ENCODE results near the gene KCND2.

The KCND2 gene

DNA sequence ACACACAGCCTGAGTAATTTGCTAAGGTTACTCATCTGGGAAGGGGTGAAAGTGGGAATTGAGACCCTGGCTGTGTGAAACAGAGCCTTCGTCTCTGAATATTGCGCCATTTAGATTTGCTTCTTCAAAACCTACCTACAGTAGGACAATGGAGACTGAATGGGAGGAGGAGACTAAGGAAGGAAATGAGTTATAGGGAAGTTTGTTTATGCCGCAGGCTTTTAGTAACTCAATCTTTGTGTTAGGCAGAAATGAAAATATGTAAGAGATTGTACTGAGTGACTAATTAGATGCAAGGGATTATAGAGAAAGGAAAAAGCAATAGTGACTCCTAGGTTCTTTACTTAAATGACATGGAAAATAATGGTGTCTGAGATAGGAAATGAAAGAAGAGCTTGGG, 80.2 kb downstream of the KCND2 start:
- Mint-ChIP-seq H3K36me3 (ENCODE audit: low read depth) (no peaks in the 10 kb centered on the region), H3K27me3 (ENCODE audit: low read depth) (no peaks in the 10 kb centered on the region), H3K4me1 (ENCODE audit: low read depth) (no peaks in the 10 kb centered on the region), H3K9me3 (no peaks in the 10 kb centered on the region), H3K27ac (no peak overlapping the region), H3K4me3 (no peak overlapping the region)

DNA sequence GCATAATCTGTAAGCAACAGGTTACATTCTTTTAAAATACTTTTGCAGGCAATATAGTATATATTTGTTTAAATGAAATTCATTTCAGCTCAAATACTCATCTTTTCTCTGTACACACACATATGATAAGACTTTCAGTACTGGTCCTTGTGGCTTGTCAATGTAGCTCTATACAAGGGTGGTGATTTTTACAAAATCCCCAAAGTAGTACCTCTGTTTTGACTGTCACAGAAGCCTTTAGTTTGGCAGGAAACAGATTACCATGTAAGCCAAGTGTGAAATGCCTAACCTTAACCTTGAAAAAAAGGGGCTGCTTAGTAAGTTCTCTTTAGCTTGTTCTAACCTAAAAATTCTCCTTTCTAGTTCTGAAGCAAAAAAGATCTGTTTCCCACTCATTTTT, 87.9 kb downstream of the KCND2 start:
- Mint-ChIP-seq H3K36me3 (ENCODE audit: low read depth) (no peaks in the 10 kb centered on the region), H3K4me3 (no peak overlapping the region), H3K27ac (no peak overlapping the region), H3K4me1 (ENCODE audit: low read depth) (no peaks in the 10 kb centered on the region), H3K27me3 (ENCODE audit: low read depth) (no peaks in the 10 kb centered on the region), H3K9me3 (no peaks in the 10 kb centered on the region)

DNA sequence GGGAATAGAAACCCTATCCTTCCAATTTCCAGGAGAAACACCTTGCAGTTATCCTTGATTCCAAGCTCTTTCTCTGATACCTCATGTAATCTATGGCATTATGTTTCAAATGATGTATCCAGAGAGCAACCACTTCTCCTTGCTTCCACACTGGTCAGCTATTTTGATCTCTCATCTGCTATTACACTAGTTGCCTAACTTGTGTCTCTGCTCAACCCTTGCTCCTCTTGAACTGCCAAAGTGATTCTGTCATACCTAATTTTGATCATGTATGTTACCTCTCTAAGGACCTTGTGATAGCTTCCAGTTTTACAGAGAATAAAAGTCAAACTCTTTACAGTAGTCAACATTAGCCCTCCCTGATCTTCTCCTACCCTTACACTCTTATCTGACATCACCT, 90.4 kb downstream of the KCND2 start:
- no peak overlapping the region for H3K27ac Mint-ChIP-seq
- no peaks in the 10 kb centered on the region for H3K9me3 Mint-ChIP-seq
- H3K4me3 Mint-ChIP-seq, result no peak overlapping the region
- H3K36me3 Mint-ChIP-seq (ENCODE audit: low read depth), result no peaks in the 10 kb centered on the region
- no peaks in the 10 kb centered on the region for H3K27me3 Mint-ChIP-seq (ENCODE audit: low read depth)
- no peaks in the 10 kb centered on the region for H3K4me1 Mint-ChIP-seq (ENCODE audit: low read depth)

GRCh38 chr7:120370954-120371353, 98.0 kb downstream of the KCND2 start:
- Mint-ChIP-seq H3K4me1 (ENCODE audit: low read depth) (no peaks in the 10 kb centered on the region), H3K27me3 (ENCODE audit: low read depth) (no peaks in the 10 kb centered on the region), H3K36me3 (ENCODE audit: low read depth) (no peaks in the 10 kb centered on the region), H3K9me3 (no peaks in the 10 kb centered on the region), H3K4me3 (no peak overlapping the region), H3K27ac (no peak overlapping the region)

- no peak overlapping the region for H3K27ac Mint-ChIP-seq
Measured at GRCh38 chr7:120373174-120373573, 100.2 kb downstream of the KCND2 start.

GRCh38 chr7:120394595-120394994, 121.6 kb downstream of the KCND2 start:
- Mint-ChIP-seq H3K4me1 (ENCODE audit: low read depth) (no peaks in the 10 kb centered on the region), H3K4me3 (no peak overlapping the region), H3K36me3 (ENCODE audit: low read depth) (no peaks in the 10 kb centered on the region), H3K27ac (no peak overlapping the region), H3K9me3 (no peaks in the 10 kb centered on the region), H3K27me3 (ENCODE audit: low read depth) (no peaks in the 10 kb centered on the region)

More at GRCh38 chr7:120373174-120373573, 100.2 kb downstream of the KCND2 start:
- Mint-ChIP-seq H3K4me3 (no peak overlapping the region), H3K9me3 (no peaks in the 10 kb centered on the region), H3K36me3 (ENCODE audit: low read depth) (no peaks in the 10 kb centered on the region), H3K27me3 (ENCODE audit: low read depth) (no peaks in the 10 kb centered on the region), H3K4me1 (ENCODE audit: low read depth) (no peaks in the 10 kb centered on the region)

DNA sequence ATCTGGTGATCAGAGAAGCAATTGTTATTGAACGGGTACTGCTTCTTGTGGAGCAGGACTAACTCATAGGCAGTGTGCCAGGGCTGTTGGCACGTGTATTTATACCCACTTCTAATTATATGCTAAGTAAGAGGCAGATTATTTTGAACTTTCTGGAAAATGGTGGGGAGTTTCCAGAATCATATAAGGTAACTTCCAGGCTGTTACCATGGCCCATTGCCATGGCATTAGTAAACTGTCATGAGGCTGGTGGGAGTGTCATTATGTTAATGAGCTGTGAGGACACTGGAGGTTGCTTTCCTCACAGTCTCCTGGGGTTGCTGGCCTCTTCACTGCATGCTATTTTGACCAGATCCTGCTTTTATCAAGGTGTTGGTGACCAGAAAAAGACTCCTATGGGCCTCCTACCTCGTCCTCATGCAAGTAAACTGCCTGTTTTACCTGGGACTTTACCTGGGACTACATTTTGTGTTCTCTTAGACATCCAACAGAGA, 122.6 kb downstream of the KCND2 start:
- no peak overlapping the region for H3K27ac Mint-ChIP-seq
- H3K9me3 Mint-ChIP-seq, result no peaks in the 10 kb centered on the region
- H3K36me3 Mint-ChIP-seq (ENCODE audit: low read depth), result no peaks in the 10 kb centered on the region
- H3K4me3 Mint-ChIP-seq, result no peak overlapping the region
- no peaks in the 10 kb centered on the region for H3K4me1 Mint-ChIP-seq (ENCODE audit: low read depth)
- no peaks in the 10 kb centered on the region for H3K27me3 Mint-ChIP-seq (ENCODE audit: low read depth)

DNA sequence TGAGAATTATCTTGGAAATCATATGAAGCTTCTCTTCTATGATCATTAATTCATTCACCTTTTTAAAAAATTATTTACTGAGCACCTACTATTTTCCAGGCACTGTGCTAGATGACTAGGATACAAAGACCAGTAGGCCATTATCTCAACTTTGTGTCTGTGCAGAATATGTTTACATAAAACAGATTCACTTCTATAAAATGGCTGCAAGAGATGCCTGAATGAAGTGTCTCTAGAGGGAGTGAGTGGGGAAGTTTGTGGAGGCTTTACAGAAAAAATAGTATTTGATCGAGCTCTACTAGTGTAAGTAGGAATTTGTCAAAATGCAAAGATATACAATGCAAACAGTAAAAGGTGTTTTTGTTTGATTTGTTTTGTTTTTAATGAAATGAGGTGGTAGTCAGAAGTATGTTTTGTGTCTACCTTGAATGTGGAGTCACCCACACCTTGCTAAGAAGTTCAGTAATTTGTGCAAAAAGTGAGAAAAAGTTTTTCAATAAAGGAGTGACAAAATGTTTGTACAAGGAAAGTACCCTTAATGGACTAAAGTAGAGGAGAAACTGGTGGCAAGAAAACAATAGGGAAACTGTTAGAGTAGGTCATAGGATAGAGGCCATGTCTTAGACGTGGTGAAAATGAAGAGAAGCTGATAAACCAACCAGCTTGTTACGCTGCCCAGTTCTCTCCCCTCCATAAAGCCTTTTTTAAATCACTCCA, 125.5 kb downstream of the KCND2 start:
- Mint-ChIP-seq H3K4me3 (no peak overlapping the region), H3K27me3 (ENCODE audit: low read depth) (no peaks in the 10 kb centered on the region), H3K9me3 (no peaks in the 10 kb centered on the region), H3K36me3 (ENCODE audit: low read depth) (no peaks in the 10 kb centered on the region), H3K4me1 (ENCODE audit: low read depth) (no peaks in the 10 kb centered on the region), H3K27ac (no peak overlapping the region)

DNA sequence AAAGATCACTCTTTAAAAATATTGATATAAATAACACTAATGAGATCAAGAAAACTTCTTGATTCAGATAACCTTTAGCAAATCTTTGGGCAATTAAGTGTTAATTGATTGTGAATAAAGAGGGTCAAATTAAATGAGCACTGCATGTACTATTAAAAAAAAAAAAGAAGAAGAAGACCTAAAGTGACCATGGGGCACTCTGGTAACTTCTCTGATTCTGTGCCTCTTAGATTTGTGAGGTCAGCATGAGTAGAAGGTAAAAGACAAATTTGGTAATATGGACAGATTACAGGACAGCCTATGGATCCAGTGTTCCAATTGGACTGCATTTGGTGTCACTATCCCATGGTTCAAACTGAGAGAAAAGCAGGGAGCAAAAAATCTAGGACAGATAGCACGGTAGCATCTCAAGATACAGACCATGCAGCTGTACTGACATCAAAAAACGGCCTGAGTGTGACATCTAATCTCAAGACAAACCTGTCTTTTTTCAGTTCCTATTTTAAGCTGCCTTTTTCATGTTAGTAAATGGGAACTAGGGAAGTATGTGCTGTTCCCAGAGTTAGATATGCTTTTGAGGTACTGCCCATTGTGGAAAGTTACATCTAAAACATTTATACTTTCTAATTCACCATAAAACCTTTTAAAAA, 128.0 kb downstream of the KCND2 start:
- Mint-ChIP-seq H3K36me3 (ENCODE audit: low read depth) (no peaks in the 10 kb centered on the region), H3K4me3 (no peak overlapping the region), H3K4me1 (ENCODE audit: low read depth) (no peaks in the 10 kb centered on the region), H3K27ac (no peak overlapping the region), H3K27me3 (ENCODE audit: low read depth) (no peaks in the 10 kb centered on the region), H3K9me3 (no peaks in the 10 kb centered on the region)

DNA sequence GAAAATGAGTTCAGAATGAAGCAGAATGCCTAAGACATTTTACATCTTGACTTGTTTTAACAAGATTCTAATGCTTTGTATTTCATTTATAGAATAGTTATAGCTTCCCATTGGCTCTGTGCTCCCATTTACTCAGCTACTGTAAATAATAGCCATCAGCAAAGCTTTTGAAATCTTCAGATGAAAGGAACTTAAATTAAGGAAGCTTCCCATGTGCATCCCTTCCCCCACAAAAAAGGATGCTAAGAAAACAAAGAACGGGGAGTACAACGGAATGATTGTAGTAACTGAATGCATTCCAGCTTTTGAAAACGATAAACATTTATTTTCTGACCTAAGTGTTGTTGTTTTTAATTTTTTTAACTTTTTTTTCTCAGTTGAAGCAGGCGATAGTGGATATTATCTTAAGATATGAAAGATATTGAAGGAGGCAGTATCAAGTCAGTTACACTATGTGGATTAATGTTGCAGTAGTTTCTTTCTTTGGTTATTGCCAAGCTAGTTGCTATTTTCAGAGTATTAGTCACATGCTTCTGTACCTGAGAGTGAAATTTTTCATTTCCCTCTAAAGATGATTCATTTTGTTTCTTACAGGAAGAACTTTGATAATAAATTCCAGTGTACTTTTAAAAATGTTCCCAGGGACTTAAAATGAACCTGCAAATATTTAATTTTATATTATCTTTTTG, 129.2 kb downstream of the KCND2 start:
- H3K4me3 Mint-ChIP-seq, result no peak overlapping the region
- no peaks in the 10 kb centered on the region for H3K9me3 Mint-ChIP-seq
- H3K27me3 Mint-ChIP-seq (ENCODE audit: low read depth), result no peaks in the 10 kb centered on the region
- no peaks in the 10 kb centered on the region for H3K36me3 Mint-ChIP-seq (ENCODE audit: low read depth)
- H3K4me1 Mint-ChIP-seq (ENCODE audit: low read depth), result no peaks in the 10 kb centered on the region
- H3K27ac Mint-ChIP-seq, result no peak overlapping the region

- Mint-ChIP-seq H3K4me1 (ENCODE audit: low read depth) (no peaks in the 10 kb centered on the region), H3K9me3 (no peaks in the 10 kb centered on the region), H3K4me3 (no peak overlapping the region), H3K27me3 (ENCODE audit: low read depth) (no peaks in the 10 kb centered on the region), H3K27ac (no peak overlapping the region), H3K36me3 (ENCODE audit: low read depth) (no peaks in the 10 kb centered on the region)
Measured at GRCh38 chr7:120402801-120403200, 129.8 kb downstream of the KCND2 start.

- Mint-ChIP-seq H3K27me3 (ENCODE audit: low read depth) (no peaks in the 10 kb centered on the region), H3K36me3 (ENCODE audit: low read depth) (no peaks in the 10 kb centered on the region), H3K4me3 (no peak overlapping the region), H3K9me3 (no peaks in the 10 kb centered on the region), H3K4me1 (ENCODE audit: low read depth) (no peaks in the 10 kb centered on the region), H3K27ac (no peak overlapping the region)
Measured at GRCh38 chr7:120404042-120404441, 131.1 kb downstream of the KCND2 start.

DNA sequence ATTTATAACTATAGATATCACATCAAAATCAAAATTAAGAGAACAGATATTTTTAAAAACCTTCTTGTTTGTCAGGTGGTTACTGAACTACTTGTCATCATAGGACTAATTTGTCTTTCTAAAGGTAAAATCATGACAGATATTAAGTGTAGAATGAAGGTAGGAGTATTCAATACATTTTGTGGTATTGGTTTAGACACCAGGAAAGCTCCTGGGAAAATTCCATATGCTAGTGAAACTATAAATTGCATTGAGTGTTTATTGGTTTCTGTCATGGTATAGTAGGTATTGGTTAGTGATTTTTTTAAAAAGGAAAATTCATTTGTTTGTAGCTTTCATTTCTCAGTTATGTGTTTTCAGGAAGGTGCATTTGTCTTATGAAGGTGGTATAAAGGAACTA, 132.7 kb downstream of the KCND2 start:
- Mint-ChIP-seq H3K36me3 (ENCODE audit: low read depth) (no peaks in the 10 kb centered on the region), H3K9me3 (no peaks in the 10 kb centered on the region), H3K27me3 (ENCODE audit: low read depth) (no peaks in the 10 kb centered on the region)

GRCh38 chr7:120407010-120407409, 134.0 kb downstream of the KCND2 start:
- Mint-ChIP-seq H3K4me3 (no peak overlapping the region), H3K9me3 (no peaks in the 10 kb centered on the region), H3K36me3 (ENCODE audit: low read depth) (no peaks in the 10 kb centered on the region), H3K4me1 (ENCODE audit: low read depth) (no peaks in the 10 kb centered on the region), H3K27me3 (ENCODE audit: low read depth) (no peaks in the 10 kb centered on the region), H3K27ac (no peak overlapping the region)

More for the DNA sequence above, 132.7 kb downstream of the KCND2 start:
- no peak overlapping the region for H3K4me3 Mint-ChIP-seq
- no peak overlapping the region for H3K27ac Mint-ChIP-seq
- H3K4me1 Mint-ChIP-seq (ENCODE audit: low read depth), result no peaks in the 10 kb centered on the region
